DOHH2 (cell line): ENCODE results near the gene HOXC9.

ENCODE experiments used
- H3F3A ChIP-seq: fragments of 200-600 bp; sonication (generic), shearing (Covaris generic); 2 replicates; pipeline ENCODE4 v1.6.0; 2016; ENCODE audit warnings: antibody characterized with exemption, mild to moderate bottlenecking; ENCODE audit not compliant: control insufficient read depth, insufficient read depth
- H3K27ac ChIP-seq: fragments of 200-600 bp; sonication (generic); 2 replicates; pipeline ENCODE4 v1.5.1; 2014; ENCODE audit warnings: low read depth, mild to moderate bottlenecking, low read length, moderate library complexity
- H3K27me3 ChIP-seq: fragments of 200-600 bp; sonication (generic); 2 replicates; pipeline ENCODE4 v1.6.1; 2014; ENCODE audit warnings: mild to moderate bottlenecking, low read length, mixed read lengths; ENCODE audit not compliant: control insufficient read depth
- H3K36me3 ChIP-seq: fragments of 200-600 bp; sonication (generic); 2 replicates; pipeline ENCODE4 v1.6.1; 2014; ENCODE audit warnings: mild to moderate bottlenecking, low read length, moderate library complexity, mixed read lengths; ENCODE audit not compliant: control insufficient read depth
- H3K4me1 ChIP-seq: fragments of 200-600 bp; sonication (generic); 2 replicates; pipeline ENCODE4 v1.6.1; 2014; ENCODE audit warnings: mild to moderate bottlenecking, low read length, mixed read lengths; ENCODE audit not compliant: control insufficient read depth
- H3K4me2 ChIP-seq: fragments of 200-600 bp; sonication (generic); 2 replicates; pipeline ENCODE4 v1.6.0; 2014; ENCODE audit warnings: mild to moderate bottlenecking, low read length, moderate library complexity
- H3K4me3 ChIP-seq: fragments of 200-600 bp; sonication (generic); 2 replicates; pipeline ENCODE4 v1.5.1; 2014; ENCODE audit warnings: mild to moderate bottlenecking, low read length, mixed read lengths
- H3K79me2 ChIP-seq: fragments of 200-600 bp; sonication (generic); 2 replicates; pipeline ENCODE4 v1.6.1; 2014; ENCODE audit warnings: mild to moderate bottlenecking, low read length, mixed read lengths; ENCODE audit not compliant: control insufficient read depth
- H3K9me2 ChIP-seq: fragments of 200-600 bp; sonication (generic); replicated peaks from 2 replicates; pipeline ENCODE4 v1.6.1; 2014; ENCODE audit warnings: mild to moderate bottlenecking, low read length, mixed read lengths; ENCODE audit not compliant: control insufficient read depth
- H3K9me3 ChIP-seq: fragments of 200-600 bp; sonication (generic); 2 replicates; pipeline ENCODE4 v1.6.1; 2014; ENCODE audit warnings: antibody characterized with exemption, low read length, mixed read lengths; ENCODE audit not compliant: control insufficient read depth, insufficient read depth
- H4K20me1 ChIP-seq: fragments of 200-600 bp; sonication (generic); 2 replicates; pipeline ENCODE4 v1.6.0; 2014; ENCODE audit warnings: low read depth, mild to moderate bottlenecking, antibody characterized with exemption, low read length, moderate library complexity; ENCODE audit not compliant: control insufficient read depth, insufficient read depth
- CTCF ChIP-seq: fragments of 200-600 bp; sonication (generic); IDR thresholded peaks from one replicate; pipeline ENCODE4 v1.5.1; 2014; ENCODE audit warnings: antibody characterized with exemption, mild to moderate bottlenecking, low read depth, low read length; ENCODE audit not compliant: poor library complexity, severe bottlenecking
- EZH2phosphoT487 ChIP-seq: fragments of 200-600 bp; sonication (generic); IDR thresholded peaks from 2 replicates; pipeline ENCODE4 v1.6.1; 2017; ENCODE audit warnings: borderline replicate concordance, mild to moderate bottlenecking, antibody characterized with exemption, low read length, moderate library complexity, mixed read lengths

The HOXC9 gene

DNA sequence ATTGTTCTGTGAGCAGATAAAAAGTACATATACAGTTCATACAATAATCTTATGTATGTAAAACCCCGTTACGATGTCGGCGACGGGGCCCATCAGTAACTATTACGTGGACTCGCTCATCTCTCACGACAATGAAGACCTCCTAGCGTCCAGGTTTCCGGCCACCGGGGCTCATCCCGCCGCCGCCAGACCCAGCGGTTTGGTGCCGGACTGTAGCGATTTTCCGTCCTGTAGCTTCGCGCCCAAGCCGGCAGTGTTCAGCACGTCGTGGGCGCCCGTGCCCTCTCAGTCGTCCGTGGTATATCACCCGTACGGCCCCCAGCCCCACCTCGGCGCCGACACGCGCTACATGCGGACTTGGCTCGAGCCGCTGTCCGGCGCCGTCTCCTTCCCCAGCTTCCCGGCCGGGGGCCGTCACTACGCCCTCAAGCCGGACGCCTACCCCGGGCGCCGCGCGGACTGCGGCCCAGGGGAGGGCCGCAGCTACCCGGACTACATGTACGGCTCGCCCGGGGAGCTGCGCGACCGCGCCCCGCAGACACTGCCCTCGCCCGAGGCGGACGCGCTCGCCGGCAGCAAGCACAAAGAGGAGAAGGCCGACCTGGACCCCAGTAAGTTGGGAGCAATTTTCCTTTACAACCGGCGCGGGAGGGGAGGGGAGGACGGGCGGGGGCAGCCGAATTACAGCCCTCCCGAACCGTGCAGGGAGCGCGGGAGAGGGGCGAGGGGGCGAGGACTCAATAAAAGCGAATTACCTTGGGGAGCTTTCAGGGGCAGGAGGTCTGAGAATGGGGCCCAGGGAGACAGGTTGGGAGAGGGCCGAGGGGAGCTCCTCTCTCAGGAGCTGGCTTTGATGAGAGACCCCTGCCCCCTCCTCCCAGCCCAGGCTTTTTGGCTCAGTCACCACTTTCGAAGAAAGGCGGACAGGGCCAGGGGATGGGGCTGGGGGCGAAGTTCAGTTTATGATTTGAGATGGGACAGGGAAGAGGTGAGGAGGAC, at the start of gene HOXC9:
TSS of gene HOXC9 (plus strand) at position 46 of the 999 bp plus-strand sequence. CDS start at position 74, 28 bp downstream.
- Histone ChIP-seq H3K4me3 (no peak within 1 kb of the TSS), H3K36me3 (no peaks in the 10 kb centered on the region), H4K20me1 (no peaks in the 10 kb centered on the region), H3K9me2 (no peaks in the 10 kb centered on the region), H3K27me3 (peaks cover 78% of the 10 kb centered on the region), H3K4me1 (peaks cover 13% of the 10 kb centered on the region), H3F3A (no peaks in the 10 kb centered on the region), H3K4me2 (no peak within 1 kb of the TSS), H3K9me3 (no peaks in the 10 kb centered on the region), H3K79me2 (no peaks in the 10 kb centered on the region), H3K27ac (no peak within 1 kb of the TSS)
- no peak for TF ChIP-seq EZH2phosphoT487
- TF ChIP-seq CTCF = no peak

DNA sequence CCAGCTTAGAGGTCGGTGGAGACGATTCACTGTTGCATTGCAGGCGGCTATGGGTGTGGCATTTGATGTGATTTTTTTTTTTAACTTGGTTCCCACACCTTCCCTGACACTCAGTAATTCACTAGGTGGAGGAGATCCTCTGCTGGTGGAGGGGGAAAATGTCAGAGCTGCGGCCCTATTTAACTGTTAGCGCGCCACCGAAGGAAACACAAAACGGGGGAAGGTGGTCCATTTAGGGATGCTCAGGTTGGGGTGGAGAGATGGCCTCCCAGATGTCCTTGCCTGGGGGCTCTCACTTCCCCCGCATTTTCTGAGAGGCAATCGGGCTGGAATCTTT, 49.6 kb upstream of the HOXC9 start:
- Histone ChIP-seq H4K20me1 (no peaks in the 10 kb centered on the region), H3K4me1 (no peaks in the 10 kb centered on the region), H3K9me3 (no peaks in the 10 kb centered on the region), H3K9me2 (no peaks in the 10 kb centered on the region), H3K4me3 (no peak overlapping the region), H3K4me2 (no peak overlapping the region), H3K27me3 (peaks cover 88% of the 10 kb centered on the region), H3F3A (no peaks in the 10 kb centered on the region), H3K79me2 (no peaks in the 10 kb centered on the region), H3K27ac (no peak overlapping the region), H3K36me3 (no peaks in the 10 kb centered on the region)
- TF ChIP-seq EZH2phosphoT487 = no peak
- no peak for TF ChIP-seq CTCF

DNA sequence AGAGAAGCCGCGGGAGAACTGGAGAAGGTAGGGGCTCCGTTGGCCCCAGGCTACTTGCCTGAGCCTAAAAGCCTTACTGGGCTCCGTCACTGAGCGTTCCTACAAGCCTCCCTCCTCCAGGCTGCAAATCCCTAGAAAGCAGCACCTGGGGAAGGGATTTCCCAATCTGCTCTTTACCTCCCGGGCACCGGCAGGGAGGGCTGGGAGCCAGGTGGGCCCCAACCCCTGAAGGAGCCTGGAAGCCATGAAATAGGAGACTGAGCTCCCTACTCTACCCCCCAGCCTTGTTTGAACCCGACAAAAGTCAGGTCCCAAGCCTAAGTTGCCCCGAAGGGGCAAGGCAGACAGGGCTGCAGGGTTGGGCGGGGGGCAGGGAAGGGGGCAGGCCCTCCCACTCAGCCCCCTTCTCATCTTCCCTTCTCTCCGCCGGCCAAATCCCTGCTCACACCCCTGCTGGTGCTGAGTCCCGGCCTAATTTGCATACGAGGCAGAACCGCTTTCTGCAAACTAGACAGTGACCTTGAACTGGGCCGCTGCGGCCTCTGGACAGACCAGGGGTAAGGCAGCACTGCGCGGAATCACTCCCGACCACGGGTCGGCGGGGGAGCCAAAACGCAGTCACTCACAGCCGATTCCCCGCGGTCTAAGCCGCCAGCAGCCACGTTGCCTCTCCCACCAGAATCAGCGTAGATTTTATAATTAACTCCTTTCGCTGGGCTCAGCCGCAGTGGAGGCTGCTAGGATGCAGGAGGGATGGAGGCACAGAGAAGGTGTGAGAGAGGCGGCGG, 49.0 kb upstream of the HOXC9 start:
- Histone ChIP-seq H3K79me2 (no peaks in the 10 kb centered on the region), H4K20me1 (no peaks in the 10 kb centered on the region), H3F3A (no peaks in the 10 kb centered on the region), H3K27ac (no peak overlapping the region), H3K4me2 (no peak overlapping the region), H3K36me3 (no peaks in the 10 kb centered on the region), H3K9me2 (no peaks in the 10 kb centered on the region), H3K9me3 (no peaks in the 10 kb centered on the region), H3K27me3 (peaks cover 87% of the 10 kb centered on the region), H3K4me3 (no peak overlapping the region), H3K4me1 (no peaks in the 10 kb centered on the region)
- TF ChIP-seq CTCF (no peak), EZH2phosphoT487 (no peak)
